ENCODE results near the gene LTBR. TPM values are rescaled to one million over a fixed set of nuclear protein-coding genes. Genes with fewer than 3 reads are reported as not detected.
"Not testable (repeated sequence)": the region's sequence is repeated elsewhere in the genome, so short reads cannot be mapped to it uniquely, and the experiment has no call there.

Gene LTBR
- total and polyA plus RNA-seq, 2 of the 4 experiments (the other 2 are of a cell fraction): 19.7 to 62.5 TPM

- WGBS, 2 experiments (ENCODE audit: extremely low coverage in 2 of 2, insufficient read length in 1 of 2): 95% methylated on average over 6 of the region's 14 CpGs; no CpG with 5 or more reads in 1 of the 2 experiments
- Histone ChIP-seq H2AFZ (replicated peaks; ENCODE audit: low read length, poor library complexity) (no peak overlapping the region), H2BK5ac (ENCODE audit: low read depth, low read length, poor library complexity, severe bottlenecking) (no peak overlapping the region), H2AK9ac (replicated peaks; ENCODE audit: low read depth, low read length, poor library complexity) (peak overlapping the region; percentile 59), H4K8ac (ENCODE audit: low read depth in 2 of 2, low read length in 2 of 2) (no peak overlapping the region), H3K4me2 (ENCODE audit: low read depth, low read length) (no peak overlapping the region), H2BK20ac (ENCODE audit: low read depth, low read length) (no peak overlapping the region), H3K4me3 (ENCODE audit: insufficient read depth, low read depth, low read length) (no peak overlapping the region), H3K14ac (replicated peaks; ENCODE audit: low read depth, low read length) (no peak overlapping the region), H4K5ac (ENCODE audit: low read depth, low read length) (no peak overlapping the region), H2BK120ac (ENCODE audit: low read depth, low read length) (no peak overlapping the region), H3K9me1 (ENCODE audit: insufficient read depth, low read length) (peaks cover 12% of the 10 kb centered on the region), H3K9me3 (ENCODE audit: control insufficient read depth, insufficient read depth, low read length) (no peaks in the 10 kb centered on the region), H4K91ac (ENCODE audit: insufficient read depth, low read depth, low read length) (no peak overlapping the region), H3K9ac (ENCODE audit: low read depth, low read length) (no peak overlapping the region), H3K4ac (ENCODE audit: low read depth, low read length) (no peak overlapping the region), H3K27me3 (ENCODE audit: control insufficient read depth, insufficient read depth, low read length) (no peaks in the 10 kb centered on the region), H3K18ac (ENCODE audit: low read depth, low read length) (no peak overlapping the region), H3K36me3 (ENCODE audit: control insufficient read depth, insufficient read depth, low read length) (no peaks in the 10 kb centered on the region), H3K4me1 (ENCODE audit: control insufficient read depth, insufficient read depth, low read length) (peaks cover 10% of the 10 kb centered on the region), H2AK5ac (ENCODE audit: low read depth, low read length) (no peak overlapping the region), H3K56ac (ENCODE audit: extremely low read depth, insufficient read depth, low read length) (no peak overlapping the region), H3K27ac (ENCODE audit: insufficient read depth, low read length) (no peak overlapping the region), H3K79me1 (ENCODE audit: low read depth in 1 of 2, low read length in 2 of 2) (0 out of 4 replicates have a peak, but pooled peaks cover 0 to 3% of the 10 kb centered on the region in 2 experiments), H3K23ac (ENCODE audit: low read depth, low read length) (no peak overlapping the region), H4K20me1 (ENCODE audit: insufficient read depth, low read length) (no peaks in the 10 kb centered on the region), H2BK15ac (ENCODE audit: low read depth, low read length) (no peak overlapping the region; the same call in 2 of the 3 replicates)
- ChIA-PET POLR2A (ENCODE audit: unreplicated experiment) (no interaction called here), CTCF (no interaction called here)
- DNase-seq (no peak), ATAC-seq (ENCODE audit: low read depth) (no peak)
- intact Hi-C loops (cut with micrococcal nuclease): no loop called here
- no TSS peak for BruUV-seq (replicated peaks)
- TF ChIP-seq BHLHE40 (IDR thresholded peaks at IDR 0.05; ENCODE audit: low read depth, low read length): no peak
- dilution Hi-C loops (cut with HindIII; ENCODE audit: low sequenced_read_pairs, unreplicated experiment): no loop called here
- in situ Hi-C loops (cut with MboI; ENCODE audit: low sequenced_read_pairs): no loop called here
Measured at GRCh38 chr12:6426882-6427671, 43.1 kb downstream of the LTBR start.

DNA sequence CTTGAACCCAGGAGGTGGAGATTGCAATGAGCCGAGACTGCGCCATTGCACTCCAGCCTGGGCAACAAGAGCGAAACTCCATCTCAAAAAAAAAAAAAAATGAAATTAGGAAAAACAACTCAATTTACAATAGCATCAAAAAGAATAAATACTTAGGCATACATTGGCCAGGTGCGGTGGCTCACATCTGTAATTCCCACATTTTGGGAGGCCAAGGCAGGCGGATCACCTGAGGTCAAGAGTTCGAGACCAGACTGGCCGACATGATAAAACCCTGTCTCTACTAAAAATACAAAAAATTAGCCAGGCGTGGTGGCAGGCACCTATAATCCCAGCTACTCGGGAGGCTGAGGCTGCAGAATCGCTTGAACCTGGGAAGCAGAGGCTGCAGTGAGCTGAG lies 43.8 kb downstream of the LTBR start:
- H3K4me1 ChIP-seq (ENCODE audit: control insufficient read depth, insufficient read depth, low read length); H3K56ac ChIP-seq (ENCODE audit: extremely low read depth, insufficient read depth, low read length); H2AK5ac ChIP-seq (ENCODE audit: low read depth, low read length); H3K27me3 ChIP-seq (ENCODE audit: control insufficient read depth, insufficient read depth, low read length); POLR2A ChIA-PET (ENCODE audit: unreplicated experiment); H2BK15ac ChIP-seq (ENCODE audit: low read depth, low read length); CTCF ChIA-PET; H2AFZ ChIP-seq (replicated peaks; ENCODE audit: low read length, poor library complexity); H3K4me3 ChIP-seq (ENCODE audit: insufficient read depth, low read depth, low read length); H3K4me2 ChIP-seq (ENCODE audit: low read depth, low read length); ATAC-seq (ENCODE audit: low read depth); BruUV-seq (replicated peaks); H2AK9ac ChIP-seq (replicated peaks; ENCODE audit: low read depth, low read length, poor library complexity); H3K79me1 ChIP-seq (ENCODE audit: low read depth in 1 of 2, low read length in 2 of 2); H4K20me1 ChIP-seq (ENCODE audit: insufficient read depth, low read length); DNase-seq; H3K23ac ChIP-seq (ENCODE audit: low read depth, low read length); H4K5ac ChIP-seq (ENCODE audit: low read depth, low read length); H3K9ac ChIP-seq (ENCODE audit: low read depth, low read length); in situ Hi-C loops (cut with MboI; ENCODE audit: low sequenced_read_pairs); H2BK120ac ChIP-seq (ENCODE audit: low read depth, low read length); intact Hi-C loops (cut with micrococcal nuclease); H4K91ac ChIP-seq (ENCODE audit: insufficient read depth, low read depth, low read length); dilution Hi-C loops (cut with HindIII; ENCODE audit: low sequenced_read_pairs, unreplicated experiment); H3K4ac ChIP-seq (ENCODE audit: low read depth, low read length); H3K9me3 ChIP-seq (ENCODE audit: control insufficient read depth, insufficient read depth, low read length); H2BK5ac ChIP-seq (ENCODE audit: low read depth, low read length, poor library complexity, severe bottlenecking); H2BK20ac ChIP-seq (ENCODE audit: low read depth, low read length); H3K18ac ChIP-seq (ENCODE audit: low read depth, low read length); H3K14ac ChIP-seq (replicated peaks; ENCODE audit: low read depth, low read length); H4K8ac ChIP-seq (ENCODE audit: low read depth in 2 of 2, low read length in 2 of 2); H3K36me3 ChIP-seq (ENCODE audit: control insufficient read depth, insufficient read depth, low read length); H3K27ac ChIP-seq (ENCODE audit: insufficient read depth, low read length): not testable (repeated sequence)
- 90% methylated on average over 2 of the region's 10 CpGs; no CpG with 5 or more reads in 1 of the 2 experiments for WGBS, 2 experiments (ENCODE audit: extremely low coverage in 2 of 2, insufficient read length in 1 of 2)
- peaks cover 12% of the 10 kb centered on the region for H3K9me1 ChIP-seq (ENCODE audit: insufficient read depth, low read length)
